GM18870 (cell line): ENCODE data around the gene ZBTB47.

Experiments
- ATAC-seq: cut with Tn5 transposase; IDR thresholded peaks from one replicate; pipeline ENCODE4 v1.9.1; 2021; ENCODE audit warnings: moderate library complexity; ENCODE audit not compliant: unreplicated experiment

ZBTB47 gene

GRCh38 chr3:42653560-42654330, at the start of gene ZBTB47:
ZBTB47 (plus strand) TSS chr3:42653697; CDS start chr3:42658356, 4,659 bp downstream.
- ATAC-seq, result no peak

GRCh38 chr3:42605546-42606173, 47.8 kb upstream of the ZBTB47 start:
- no peak for ATAC-seq

- ATAC-seq, result no peak
Observed at GRCh38 chr3:42608581-42608980, 44.9 kb upstream of the ZBTB47 start.

GRCh38 chr3:42610976-42611375, 42.5 kb upstream of the ZBTB47 start:
- ATAC-seq, result no peak

- no peak for ATAC-seq
Observed at GRCh38 chr3:42612217-42612616, 41.3 kb upstream of the ZBTB47 start.

- ATAC-seq, result peak; percentile 78
Observed at GRCh38 chr3:42612928-42613327, 40.6 kb upstream of the ZBTB47 start.

- no peak for ATAC-seq
Observed at GRCh38 chr3:42613462-42613861, 40.0 kb upstream of the ZBTB47 start.

GRCh38 chr3:42631620-42632019, 21.9 kb upstream of the ZBTB47 start:
- ATAC-seq, result no peak

GRCh38 chr3:42632146-42632545, 21.4 kb upstream of the ZBTB47 start:
- no peak for ATAC-seq

- no peak for ATAC-seq
Observed at GRCh38 chr3:42633544-42633943, 20.0 kb upstream of the ZBTB47 start.

- ATAC-seq, result no peak
Observed at GRCh38 chr3:42635111-42635510, 18.4 kb upstream of the ZBTB47 start.

- ATAC-seq, result no peak
Observed at GRCh38 chr3:42637001-42637400, 16.5 kb upstream of the ZBTB47 start.

GRCh38 chr3:42638339-42638842, 15.1 kb upstream of the ZBTB47 start:
- ATAC-seq, result no peak

- no peak for ATAC-seq
Observed at GRCh38 chr3:42639192-42639591, 14.3 kb upstream of the ZBTB47 start.

GRCh38 chr3:42640129-42640528, 13.4 kb upstream of the ZBTB47 start:
- no peak for ATAC-seq

- ATAC-seq, result no peak
Observed at GRCh38 chr3:42640771-42641370, 12.6 kb upstream of the ZBTB47 start.

- ATAC-seq, result no peak
Observed at GRCh38 chr3:42647821-42648459, 5.6 kb upstream of the ZBTB47 start.

GRCh38 chr3:42649006-42649405, 4.5 kb upstream of the ZBTB47 start:
- no peak for ATAC-seq

- no peak for ATAC-seq
Observed at GRCh38 chr3:42649783-42650182, 3.7 kb upstream of the ZBTB47 start.

- ATAC-seq, result no peak
Observed at GRCh38 chr3:42651248-42652091, 2.0 kb upstream of the ZBTB47 start.

GRCh38 chr3:42652251-42652610, 1.3 kb upstream of the ZBTB47 start:
- peak; percentile 14 for ATAC-seq
